ENCODE results near the gene TAS2R4. TPM values are rescaled to one million over a fixed set of nuclear protein-coding genes. Genes with fewer than 3 reads are reported as not detected.
"Not testable (repeated sequence)": the region's sequence is repeated elsewhere in the genome, so short reads cannot be mapped to it uniquely, and the experiment has no call there.

The TAS2R4 gene
- total RNA-seq, 1 experiment from 2014 or later, result 0.57 TPM

- 0 out of 2 replicates have a peak, but pooled peaks cover 3% of the 10 kb centered on the region for H3K9me3 ChIP-seq (ENCODE audit: control insufficient read depth, insufficient read depth, low read depth, low read length)
- H3K27me3 ChIP-seq (ENCODE audit: control insufficient read depth, insufficient read depth, low read length), result no peaks in the 10 kb centered on the region
- intact Hi-C loops (cut with micrococcal nuclease; ENCODE audit: unreplicated experiment) (no loop called here), in situ Hi-C loops (cut with HindIII; ENCODE audit: low pct_unique_long_range_greater_than_20kb, low sequenced_read_pairs) (no loop called here)
- H3K4me1 ChIP-seq (ENCODE audit: control insufficient read depth, insufficient read depth, low read length), result peaks cover 6% of the 10 kb centered on the region; the same call in 1 of the 2 replicates
- no peak overlapping the region for H3K4me3 ChIP-seq (ENCODE audit: low read depth in 2 of 2, low read length in 2 of 2)
- no TSS peak for BruUV-seq (replicated peaks)
- peaks cover 76% of the 10 kb centered on the region for H3K36me3 ChIP-seq (ENCODE audit: control insufficient read depth, insufficient read depth, low read length)
- ATAC-seq, result no peak
- H3K27ac ChIP-seq (ENCODE audit: low read length), result no peak overlapping the region
- TF ChIP-seq CTCF (IDR thresholded peaks at IDR 0.05) (no peak), SIN3A (IDR thresholded peaks at IDR 0.05; ENCODE audit: borderline replicate concordance, insufficient read depth, low read depth, low read length) (no peak), REST (IDR thresholded peaks at IDR 0.05; ENCODE audit: insufficient read depth in 1 of 2, low read depth in 2 of 2, low read length in 1 of 2) (no peak), TCF7L2 (IDR thresholded peaks at IDR 0.05; ENCODE audit: low read depth, low read length) (no peak), POLR2AphosphoS5 (IDR thresholded peaks at IDR 0.05; ENCODE audit: low read depth, low read length) (no peak)
- CTCF ChIA-PET, result no interaction called here
- DNase-seq (ENCODE audit: low read depth, low spot score), result no peak
- POLR2A ChIA-PET, result no interaction called here
These were observed 32.3 kb upstream of the TAS2R4 start for GRCh38 chr7:141744131-141744530.

- no peak for TF ChIP-seq POLR2AphosphoS5 (IDR thresholded peaks at IDR 0.05; ENCODE audit: low read depth, low read length)
- no peak for TF ChIP-seq SIN3A (IDR thresholded peaks at IDR 0.05; ENCODE audit: borderline replicate concordance, insufficient read depth, low read depth, low read length)
- no peak for TF ChIP-seq TCF7L2 (IDR thresholded peaks at IDR 0.05; ENCODE audit: low read depth, low read length)
- TF ChIP-seq REST (IDR thresholded peaks at IDR 0.05; ENCODE audit: insufficient read depth in 1 of 2, low read depth in 2 of 2, low read length in 1 of 2), result no peak
- TF ChIP-seq CTCF (IDR thresholded peaks at IDR 0.05), result no peak
- no TSS peak for BruUV-seq (replicated peaks)
- intact Hi-C loops (cut with micrococcal nuclease; ENCODE audit: unreplicated experiment) (no loop called here), in situ Hi-C loops (cut with HindIII; ENCODE audit: low pct_unique_long_range_greater_than_20kb, low sequenced_read_pairs) (no loop called here)
- POLR2A ChIA-PET, result interaction anchor here (0.6 kb wide), 1 partner anchor 14 kb away, joined by 3 read pairs; no protein-coding TSS in a partner anchor
- no peak for ATAC-seq
- H3K4me3 ChIP-seq (ENCODE audit: low read depth in 2 of 2, low read length in 2 of 2), result no peak overlapping the region
- no peak for DNase-seq (ENCODE audit: low read depth, low spot score)
- H3K4me1 ChIP-seq (ENCODE audit: control insufficient read depth, insufficient read depth, low read length), result no peaks in the 10 kb centered on the region
- CTCF ChIA-PET, result no interaction called here
- no peak overlapping the region for H3K27ac ChIP-seq (ENCODE audit: low read length)
- H3K36me3 ChIP-seq (ENCODE audit: control insufficient read depth, insufficient read depth, low read length), result peaks cover 60% of the 10 kb centered on the region
- no peaks in the 10 kb centered on the region for H3K27me3 ChIP-seq (ENCODE audit: control insufficient read depth, insufficient read depth, low read length)
- peaks cover 23% of the 10 kb centered on the region for H3K9me3 ChIP-seq (ENCODE audit: control insufficient read depth, insufficient read depth, low read depth, low read length)
These were observed 28.1 kb upstream of the TAS2R4 start for GRCh38 chr7:141748396-141748795.

GRCh38 chr7:141751904-141752303, 24.6 kb upstream of the TAS2R4 start:
- DNase-seq (ENCODE audit: low read depth, low spot score); CTCF ChIA-PET; POLR2A ChIA-PET; ATAC-seq; H3K27ac ChIP-seq (ENCODE audit: low read length); H3K27me3 ChIP-seq (ENCODE audit: control insufficient read depth, insufficient read depth, low read length); BruUV-seq (replicated peaks); intact Hi-C loops (cut with micrococcal nuclease; ENCODE audit: unreplicated experiment); H3K4me3 ChIP-seq (ENCODE audit: low read depth in 2 of 2, low read length in 2 of 2); H3K4me1 ChIP-seq (ENCODE audit: control insufficient read depth, insufficient read depth, low read length); in situ Hi-C loops (cut with HindIII; ENCODE audit: low pct_unique_long_range_greater_than_20kb, low sequenced_read_pairs): not testable (repeated sequence)
- Histone ChIP-seq H3K9me3 (ENCODE audit: control insufficient read depth, insufficient read depth, low read depth, low read length) (peaks cover 23% of the 10 kb centered on the region), H3K36me3 (ENCODE audit: control insufficient read depth, insufficient read depth, low read length) (peaks cover 36% of the 10 kb centered on the region)

All from Panc1 (cell line).